GM12875 (cell line): ENCODE data around the gene SBNO1.

Experiments used
- H3K4me3 ChIP-seq: one replicate; pipeline ENCODE4 v1.5.1; 2011; ENCODE audit warnings: low read depth, low read length, control low read depth
- CTCF ChIP-seq: IDR thresholded peaks from 2 replicates; pipeline ENCODE4 v1.5.1; 2011; ENCODE audit warnings: low read depth, mild to moderate bottlenecking, control low read depth, inconsistent platforms, low read length, moderate library complexity, borderline replicate concordance; ENCODE audit not compliant: insufficient read depth

Gene SBNO1

DNA sequence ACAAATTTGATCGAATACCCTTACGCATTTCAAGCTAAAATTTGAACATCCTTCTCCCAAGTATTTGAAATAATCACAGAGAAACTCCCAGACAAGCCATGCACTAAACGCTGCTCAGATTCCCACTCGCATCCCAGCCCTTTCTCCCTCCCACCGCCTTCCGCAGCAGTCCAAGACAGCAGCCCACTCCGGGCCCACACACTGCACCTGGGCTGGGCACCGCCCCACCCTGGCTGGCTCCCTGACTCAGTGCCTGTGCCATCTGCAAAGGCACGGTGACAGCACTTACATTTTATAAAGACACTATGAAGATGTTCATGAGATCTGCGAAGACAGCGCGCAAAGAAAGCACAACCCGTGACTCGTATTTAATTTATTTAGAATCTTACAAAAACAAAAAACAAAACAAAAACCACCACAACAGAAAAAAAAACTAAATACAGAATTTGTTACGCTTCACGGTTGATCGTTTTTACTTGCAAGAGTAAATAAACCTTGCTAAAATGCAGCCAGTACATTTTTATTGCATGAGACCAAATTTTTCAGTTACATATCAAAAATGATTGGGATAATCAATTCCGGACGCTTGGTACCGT is 75.8 kb downstream of the SBNO1 start:
- no peak overlapping the region for H3K4me3 ChIP-seq
- no peak for TF ChIP-seq CTCF

- TF ChIP-seq CTCF = no peak
- H3K4me3 ChIP-seq = no peak overlapping the region
These were observed 77.8 kb downstream of the SBNO1 start for GRCh38 chr12:123286652-123287373.

DNA sequence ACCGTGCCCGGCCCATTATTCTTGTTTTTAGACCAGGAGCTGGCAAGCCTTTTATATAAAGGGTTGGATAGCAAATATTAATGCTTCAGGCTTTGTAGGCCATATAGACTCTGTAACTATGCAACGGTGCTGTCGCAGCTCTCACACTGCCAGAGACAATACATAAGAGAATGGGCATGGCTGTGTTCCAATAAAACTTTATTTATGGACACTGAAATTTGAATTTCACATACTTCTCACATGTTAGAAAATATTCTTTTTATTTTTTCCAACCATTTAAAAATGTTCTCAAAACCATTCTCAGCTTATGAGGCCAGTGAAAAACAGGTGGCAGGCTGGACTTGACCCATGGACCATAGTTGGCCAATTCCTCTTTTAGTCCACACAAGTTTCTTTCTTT is 80.0 kb downstream of the SBNO1 start:
- no peak overlapping the region for H3K4me3 ChIP-seq
- TF ChIP-seq CTCF = no peak

DNA sequence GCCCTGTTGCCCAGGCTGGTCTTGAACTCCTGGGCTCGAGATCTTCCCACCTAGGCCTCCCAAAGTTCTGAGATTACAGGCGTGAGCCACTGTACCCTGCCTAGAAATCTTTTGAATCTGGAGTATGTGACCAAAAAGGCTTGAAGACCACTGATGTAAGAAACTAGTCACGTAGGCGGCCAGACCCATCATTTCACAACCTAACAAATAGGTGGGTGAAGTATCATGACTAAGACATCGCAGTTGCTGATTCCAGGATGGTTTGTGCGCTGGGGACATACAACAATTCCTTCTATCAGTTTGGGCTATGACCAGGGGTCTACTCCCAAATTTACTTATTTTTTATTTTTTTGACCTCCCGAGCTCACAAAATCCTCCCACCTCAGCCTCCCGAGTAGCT is 81.2 kb downstream of the SBNO1 start:
- H3K4me3 ChIP-seq = no peak overlapping the region
- TF ChIP-seq CTCF = no peak

GRCh38 chr12:123282111-123282510 is 82.5 kb downstream of the SBNO1 start:
- no peak for TF ChIP-seq CTCF
- H3K4me3 ChIP-seq = no peak overlapping the region

GRCh38 chr12:123280971-123281370 is 83.7 kb downstream of the SBNO1 start:
- no peak overlapping the region for H3K4me3 ChIP-seq
- TF ChIP-seq CTCF = no peak

- no peak for TF ChIP-seq CTCF
- H3K4me3 ChIP-seq = no peak overlapping the region
These were observed 86.5 kb downstream of the SBNO1 start for GRCh38 chr12:123278101-123278627.
